Pulmonary artery endothelial cell (primary cell): ENCODE results near the gene ARMH3. TPM values are rescaled to one million over a fixed set of nuclear protein-coding genes. Genes with fewer than 3 reads are reported as not detected.

Source experiments
- DNase-seq: peaks from one replicate; pipeline ENCODE4 v3.0.0-alpha.2; 2011; ENCODE audit warnings: low read depth, low spot score
- total RNA-seq: library from RNA; depleted of rRNA; stranded (reverse); fragments of >200 nt; gene quantifications from 2 replicates; pipeline ENCODE4 v1.2.3, GENCODE V29; 2014

Gene ARMH3
- total RNA-seq, 1 donor from 2014 or later, result 7.1 TPM

DNA sequence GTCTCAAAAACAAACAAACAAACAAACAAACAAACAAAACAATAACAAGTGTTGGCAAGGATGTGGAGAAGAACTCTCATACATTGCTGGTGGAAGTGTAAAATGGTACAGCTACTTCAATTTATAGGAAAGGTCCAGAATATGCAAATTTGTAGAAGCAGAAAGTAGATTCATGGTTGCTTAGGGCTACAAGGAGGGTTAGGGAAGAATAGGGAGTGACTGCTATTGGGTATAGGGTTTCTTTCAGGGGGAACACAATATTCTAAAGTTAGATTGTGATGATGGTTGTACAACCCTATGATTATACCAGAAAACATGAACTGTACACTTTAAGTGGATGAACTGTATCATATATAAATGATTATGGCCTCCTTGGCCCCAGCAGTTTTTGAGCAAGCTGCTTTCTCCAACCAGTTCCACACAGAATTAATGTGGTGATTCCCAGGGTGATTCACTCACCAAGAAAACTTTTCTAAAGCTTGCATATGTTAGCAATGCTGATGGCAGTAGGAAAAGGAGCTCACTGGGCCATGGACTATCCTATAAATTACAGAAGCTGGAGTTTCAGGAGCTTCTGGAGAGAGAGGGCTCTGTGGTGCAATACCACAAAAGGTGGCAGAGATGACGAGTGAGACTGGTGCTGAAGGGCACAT is 159.6 kb downstream of the ARMH3 start:
- no peak for DNase-seq

DNA sequence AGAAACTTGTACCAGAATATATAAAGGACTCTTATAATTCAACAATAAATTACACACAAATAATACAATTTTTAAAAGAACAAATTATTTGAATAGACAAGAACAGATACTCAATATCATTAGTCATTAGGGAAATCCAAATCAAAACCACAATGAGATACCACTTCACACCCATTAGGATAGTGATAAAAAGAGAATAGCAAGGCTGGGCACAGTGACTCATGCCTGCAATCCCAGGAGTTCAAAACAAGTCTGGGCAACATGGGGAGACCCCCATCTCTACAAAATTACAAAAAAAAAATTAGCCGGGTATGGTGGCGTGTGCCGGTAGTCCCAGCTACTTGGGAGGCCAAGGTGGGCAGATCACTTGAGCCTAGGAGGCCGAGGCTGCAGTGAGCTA is 160.2 kb downstream of the ARMH3 start:
- DNase-seq, result no peak

- DNase-seq, result no peak
Observed at GRCh38 chr10:101894742-101895141, 161.2 kb downstream of the ARMH3 start.

DNA sequence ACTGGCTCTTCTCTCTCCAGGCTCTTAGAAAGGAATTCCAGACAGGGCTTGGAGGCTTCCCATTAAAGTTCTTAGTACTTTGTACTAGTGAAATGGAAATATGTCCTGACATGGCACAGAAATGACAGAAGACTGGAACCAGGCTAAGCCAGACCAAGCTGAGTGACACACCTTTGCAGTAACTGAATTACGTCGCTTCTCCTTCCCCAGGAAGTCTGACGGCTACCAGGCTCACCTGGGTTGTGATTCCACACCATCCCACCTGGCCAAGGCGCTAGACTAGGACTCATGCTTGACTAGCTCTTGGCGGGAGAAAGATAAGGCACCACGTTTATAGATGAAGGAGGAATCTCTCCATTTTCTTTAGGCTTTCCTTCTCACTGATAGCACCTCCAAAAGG is 161.7 kb downstream of the ARMH3 start:
- DNase-seq, result no peak

DNA sequence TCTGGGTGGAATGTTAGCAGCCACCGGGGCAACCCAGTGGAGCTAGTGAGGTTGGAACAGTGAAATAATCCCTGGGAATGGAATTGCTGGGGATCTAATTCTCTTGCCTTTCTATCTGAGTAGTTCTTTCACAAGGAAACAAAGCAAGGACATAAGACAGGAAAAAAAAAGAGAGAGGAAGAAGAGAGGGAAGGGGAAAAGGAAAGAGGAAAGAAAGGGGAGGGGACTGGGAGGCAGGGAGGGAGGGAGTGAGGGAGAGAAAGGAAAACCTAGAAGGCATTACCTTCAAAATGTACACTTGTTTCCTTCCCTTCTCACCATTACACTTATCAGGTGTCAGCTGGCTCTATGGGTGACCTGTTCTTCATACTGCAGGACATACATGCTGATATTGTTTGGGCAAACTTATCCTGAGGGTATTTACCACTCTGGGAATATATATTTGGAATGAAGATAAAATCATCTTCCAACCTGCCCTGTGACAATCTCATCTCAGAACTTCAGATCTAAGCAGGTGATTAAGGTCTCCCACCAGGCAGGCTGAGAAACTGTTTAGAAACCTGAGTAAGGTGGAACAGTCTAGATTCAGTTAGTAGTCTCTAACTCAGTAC is 162.4 kb downstream of the ARMH3 start:
- no peak for DNase-seq

DNA sequence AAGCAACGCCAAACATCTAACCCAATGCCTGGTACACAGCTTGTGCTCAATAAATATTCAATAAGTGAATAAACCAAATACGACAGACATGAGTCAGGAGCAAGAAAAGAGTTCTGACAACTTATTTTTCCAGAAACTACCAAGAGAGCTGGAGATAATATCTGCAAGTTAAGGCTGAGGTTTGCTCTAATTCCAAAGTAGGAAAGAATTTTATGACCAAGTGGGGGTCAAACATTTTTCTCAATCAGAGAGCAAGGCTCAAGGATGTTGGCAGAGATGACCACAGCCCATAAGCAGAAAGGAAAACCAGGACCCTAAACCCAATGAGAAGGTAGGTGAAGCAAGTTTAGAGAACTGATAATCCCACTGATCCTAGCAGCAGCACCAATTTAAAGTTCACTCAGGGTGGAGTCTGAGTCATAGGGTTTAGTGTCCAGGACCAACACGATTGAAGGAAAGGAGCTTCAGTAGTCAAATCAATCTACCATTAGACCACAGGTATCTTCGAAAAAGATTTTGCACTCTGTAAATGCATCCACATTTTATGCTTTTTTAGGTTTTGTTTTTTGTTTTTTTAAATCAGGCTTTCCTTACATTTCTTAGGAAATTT is 163.1 kb downstream of the ARMH3 start:
- DNase-seq, result no peak

GRCh38 chr10:101889256-101890210 is 166.4 kb downstream of the ARMH3 start:
- DNase-seq, result peak; percentile 47

DNA sequence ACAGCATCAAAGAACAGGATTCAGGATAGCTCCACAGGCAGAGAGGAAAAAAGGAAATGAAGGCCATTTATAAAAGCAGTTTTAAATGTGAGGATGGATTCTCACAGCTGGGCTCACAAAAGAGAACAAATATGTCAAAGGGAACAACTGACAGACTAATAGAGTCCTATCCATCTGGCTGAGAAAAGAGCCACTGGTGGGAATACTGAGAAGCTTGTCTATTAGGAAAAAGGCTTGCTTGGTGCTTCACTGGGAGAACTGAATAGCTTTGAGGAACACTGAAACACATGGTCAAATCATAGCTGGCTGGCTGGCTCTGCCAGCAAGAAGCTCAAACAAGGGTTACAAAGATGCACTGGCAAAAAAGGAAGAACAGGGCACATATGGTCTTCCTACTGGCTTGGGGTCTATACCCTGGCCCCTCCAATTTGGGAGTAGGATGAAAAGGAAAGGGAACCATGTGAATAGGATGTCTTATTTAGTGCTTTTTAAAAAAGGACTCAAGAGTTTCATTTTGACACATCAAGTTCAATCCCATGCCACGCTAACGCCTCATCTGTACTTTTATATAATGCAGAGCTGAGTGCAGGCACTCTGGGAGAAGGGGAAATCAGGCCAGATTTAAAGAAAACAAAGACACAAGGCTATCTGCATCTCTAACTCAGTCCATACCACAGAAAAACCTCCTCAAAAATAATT is 167.6 kb downstream of the ARMH3 start:
- no peak for DNase-seq

DNA sequence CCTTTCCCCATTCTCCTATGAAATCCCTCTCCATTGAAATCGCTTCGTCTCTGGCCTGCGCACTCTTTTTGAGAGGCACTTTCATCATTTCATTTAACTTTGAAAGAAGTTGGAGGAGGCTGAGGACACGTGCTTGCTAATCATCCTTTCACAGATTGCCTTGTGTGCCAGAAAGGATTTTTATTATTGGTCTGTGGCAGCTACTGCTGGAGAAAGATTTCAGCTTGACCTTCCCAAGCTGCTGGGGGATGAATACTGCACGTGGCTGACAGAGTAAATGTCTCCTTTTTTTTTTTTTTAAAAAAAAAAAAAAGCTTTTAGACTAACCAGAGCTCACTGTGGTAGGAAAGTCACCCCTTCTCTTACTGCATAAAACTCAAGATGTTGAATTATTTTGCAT is 168.2 kb downstream of the ARMH3 start:
- DNase-seq, result no peak

DNA sequence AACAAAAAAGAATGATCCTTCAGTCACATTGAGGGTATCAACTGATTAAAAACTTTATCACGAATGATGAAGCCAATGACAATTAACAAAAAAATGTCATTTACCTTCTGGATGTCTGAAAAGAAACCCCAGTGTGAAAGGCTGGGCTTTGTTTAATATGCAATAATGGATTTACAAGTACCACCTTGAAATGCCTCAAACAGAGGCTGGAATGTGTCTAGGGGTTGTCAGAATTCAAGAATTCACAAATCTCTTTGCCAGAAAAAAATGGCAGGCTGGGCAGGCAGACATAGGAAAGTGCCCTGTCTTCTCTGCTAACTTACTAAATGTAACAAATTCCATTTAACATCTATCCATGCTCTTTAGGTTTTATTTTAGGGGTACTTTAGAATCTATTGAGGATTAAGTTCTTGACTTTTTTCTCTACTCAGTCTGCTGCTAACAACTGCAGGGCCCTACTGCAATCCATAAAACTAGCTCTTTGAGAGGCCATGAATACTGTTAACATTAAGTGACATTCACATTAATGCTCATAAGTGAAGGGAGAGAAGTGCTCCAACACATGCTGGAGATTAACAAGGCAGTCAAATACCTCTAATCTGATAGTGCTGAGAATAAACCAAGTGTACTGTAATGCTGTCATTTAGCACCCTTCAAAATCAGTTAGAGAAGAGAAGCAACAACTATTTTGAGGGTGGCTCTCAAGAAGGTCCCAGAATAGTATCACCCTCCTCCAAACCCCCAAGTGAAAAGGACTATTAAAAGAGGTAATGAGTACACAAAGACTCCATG is 169.3 kb downstream of the ARMH3 start:
- no peak for DNase-seq

DNA sequence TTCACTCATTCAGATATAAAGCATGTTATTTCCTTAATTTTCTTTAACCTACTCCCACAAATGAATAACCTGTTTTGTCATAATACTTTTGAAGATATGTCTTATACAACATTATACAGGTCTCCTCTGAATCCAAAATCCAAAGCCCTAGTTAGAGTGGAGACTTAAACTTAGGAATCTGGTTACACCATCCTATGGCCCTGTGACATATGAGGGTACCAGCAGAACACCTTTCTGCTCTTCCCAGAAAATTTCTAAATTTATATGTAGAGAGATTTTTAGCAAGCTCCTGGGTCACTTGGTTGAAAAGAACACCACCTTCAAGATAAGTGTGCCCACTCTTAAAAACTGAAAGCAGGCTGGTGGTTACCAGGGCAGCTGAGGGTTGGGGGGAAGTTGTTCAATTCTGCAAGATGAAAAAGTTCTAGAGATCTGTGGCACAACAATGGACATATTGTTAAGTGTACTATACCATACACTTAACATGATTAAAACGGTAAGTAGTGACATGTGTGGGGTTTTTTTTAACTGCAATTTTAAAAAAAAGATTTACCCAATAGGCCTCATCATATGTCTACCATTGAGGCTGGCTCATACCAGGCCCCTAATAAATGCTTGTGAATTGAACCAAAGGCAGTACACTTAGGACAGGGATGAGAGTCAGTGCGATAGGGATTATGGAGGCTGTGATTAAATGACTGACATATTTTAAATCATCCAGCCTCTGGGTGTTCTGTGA is 174.8 kb downstream of the ARMH3 start:
- DNase-seq, result no peak

GRCh38 chr10:101880232-101880573 is 175.8 kb downstream of the ARMH3 start:
- no peak for DNase-seq

DNA sequence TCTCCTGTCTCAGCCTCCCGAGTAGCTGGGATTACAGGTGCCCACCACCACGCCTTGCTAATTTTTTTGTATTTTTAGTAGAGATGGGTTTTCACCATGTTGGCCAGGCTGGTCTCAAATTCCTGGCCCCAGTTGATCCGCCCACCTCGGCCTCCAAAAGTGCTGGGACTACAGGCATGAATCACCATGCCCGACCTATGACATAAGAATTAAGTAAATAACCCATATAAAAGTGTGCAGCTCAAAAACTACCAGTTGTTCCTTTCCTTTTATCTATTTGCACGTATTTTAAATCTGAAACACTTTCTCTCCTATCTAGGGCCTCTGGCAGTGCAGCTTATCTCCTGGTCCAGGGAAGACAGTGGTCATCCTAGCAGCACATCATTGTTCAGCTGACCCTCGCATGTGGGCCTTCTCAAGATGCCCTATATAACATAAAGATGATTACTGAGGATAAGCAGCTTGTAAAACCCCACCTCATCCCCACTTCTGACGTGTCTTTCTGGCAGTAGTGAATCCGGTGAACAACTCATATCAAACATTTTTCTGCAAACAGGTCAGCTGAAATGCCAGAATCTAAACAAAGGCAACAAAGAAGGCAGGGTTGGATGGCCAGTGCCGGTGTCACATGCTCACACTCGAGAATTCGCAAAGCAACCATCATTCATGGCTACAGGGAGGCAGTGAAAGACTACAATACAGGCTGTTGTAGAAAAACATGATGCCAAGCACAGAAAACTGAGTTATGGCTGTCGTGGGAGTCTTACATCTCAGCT is 176.3 kb downstream of the ARMH3 start:
- DNase-seq, result no peak

GRCh38 chr10:101878869-101879268 is 177.1 kb downstream of the ARMH3 start:
- DNase-seq, result no peak

GRCh38 chr10:101875068-101875688 is 180.8 kb downstream of the ARMH3 start:
- no peak for DNase-seq

GRCh38 chr10:101874252-101874651 is 181.7 kb downstream of the ARMH3 start:
- no peak for DNase-seq

- DNase-seq, result no peak
Observed at GRCh38 chr10:101867931-101868330, 188.0 kb downstream of the ARMH3 start.

GRCh38 chr10:101859530-101859929 is 196.4 kb downstream of the ARMH3 start:
- DNase-seq, result no peak
